ENCODE measurements around the gene VAMP1.
"Not testable (repeated sequence)": the region's sequence is repeated elsewhere in the genome, so short reads cannot be mapped to it uniquely, and the experiment has no call there.

Gene VAMP1

DNA sequence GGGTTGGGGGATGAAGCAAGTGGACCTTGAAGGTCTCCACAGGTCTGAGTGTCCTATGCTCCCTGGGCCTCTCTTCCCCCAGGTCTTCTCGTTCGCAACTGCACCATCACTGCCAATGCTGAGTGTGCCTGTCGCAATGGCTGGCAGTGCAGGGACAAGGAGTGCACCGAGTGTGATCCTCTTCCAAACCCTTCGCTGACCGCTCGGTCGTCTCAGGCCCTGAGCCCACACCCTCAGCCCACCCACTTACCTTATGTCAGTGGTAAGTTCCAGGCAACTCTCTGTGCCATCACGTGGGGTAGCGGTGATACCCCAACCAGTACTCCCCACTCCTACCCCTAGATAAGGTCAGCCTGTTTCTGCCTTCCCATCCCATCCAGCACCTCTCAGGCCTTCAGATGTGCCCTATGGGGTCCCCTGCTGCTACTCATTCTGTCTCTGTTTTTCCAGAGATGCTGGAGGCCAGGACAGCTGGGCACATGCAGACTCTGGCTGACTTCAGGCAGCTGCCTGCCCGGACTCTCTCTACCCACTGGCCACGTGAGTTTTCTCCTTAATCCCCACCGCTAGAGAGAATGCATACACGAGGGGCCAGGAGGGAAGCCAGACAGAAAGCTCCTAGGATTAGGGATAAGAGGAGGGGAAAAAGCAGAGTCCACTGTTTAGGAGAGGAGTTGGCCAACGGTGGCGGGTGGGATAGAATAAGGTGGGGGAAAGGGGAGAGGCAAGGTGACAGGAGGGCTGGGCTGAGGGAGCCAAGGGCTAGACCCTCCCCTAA lies 20.2 kb downstream of the VAMP1 start:
- DNase-seq: no peak

- DNase-seq: no peak
These were observed 25.5 kb downstream of the VAMP1 start, which contains the start of gene CD27 for GRCh38 chr12:6444704-6445688. TSS of gene CD27 (plus strand) at chr12:6444955. CDS start at chr12:6445096, 141 bp downstream.

GRCh38 chr12:6444031-6444430 lies 26.4 kb downstream of the VAMP1 start:
- DNase-seq: no peak

DNA sequence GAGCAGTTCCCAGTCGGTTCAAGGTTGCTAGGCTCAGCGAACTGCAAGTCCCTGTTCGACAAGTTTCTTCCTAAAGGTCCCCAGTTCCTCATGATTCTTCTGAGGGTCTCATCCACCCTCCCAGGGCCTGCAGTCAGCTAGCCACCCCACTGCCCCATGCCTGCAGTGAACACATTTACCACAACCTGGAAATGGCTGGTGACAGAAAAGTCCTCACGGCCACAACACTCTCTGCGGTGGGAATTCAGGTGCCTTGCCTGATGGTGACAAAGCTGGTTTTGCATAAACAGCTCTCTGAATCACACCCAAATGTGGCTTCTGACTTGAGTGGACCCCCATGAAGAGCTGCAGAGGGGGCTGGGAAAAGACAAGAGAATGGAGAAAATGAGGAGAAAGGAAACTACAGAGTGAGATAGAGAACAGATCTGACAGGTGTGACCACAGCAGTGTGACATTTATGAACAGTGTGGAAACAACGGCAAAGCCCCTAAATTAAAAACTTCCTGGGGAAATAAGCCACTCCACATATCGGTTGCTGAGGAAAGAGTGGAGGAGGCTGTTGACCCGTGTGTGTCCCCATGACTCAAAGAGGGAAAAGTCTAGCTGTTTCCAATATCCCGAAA lies 27.0 kb downstream of the VAMP1 start:
- DNase-seq: peak; percentile 70

DNA sequence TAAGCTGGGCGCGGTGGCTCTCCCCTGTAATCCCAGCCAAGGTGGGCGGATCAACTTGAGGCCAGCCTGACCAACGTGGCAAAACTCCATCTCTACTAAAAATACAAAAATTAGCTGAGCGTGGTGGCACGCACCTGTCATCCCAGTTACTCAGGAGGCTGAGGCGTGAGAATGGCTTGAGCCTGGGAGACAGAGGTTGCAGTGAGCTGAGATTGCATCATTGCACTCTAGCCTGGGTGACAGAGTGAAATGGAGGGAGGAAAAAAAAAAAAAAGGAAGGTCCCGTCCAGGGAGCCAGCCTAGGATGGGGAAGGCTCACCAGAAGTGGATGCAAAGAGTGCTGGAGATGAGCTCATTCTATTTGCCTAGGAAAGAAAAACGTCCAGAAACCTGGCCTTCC lies 27.6 kb downstream of the VAMP1 start:
- DNase-seq: no peak

DNA sequence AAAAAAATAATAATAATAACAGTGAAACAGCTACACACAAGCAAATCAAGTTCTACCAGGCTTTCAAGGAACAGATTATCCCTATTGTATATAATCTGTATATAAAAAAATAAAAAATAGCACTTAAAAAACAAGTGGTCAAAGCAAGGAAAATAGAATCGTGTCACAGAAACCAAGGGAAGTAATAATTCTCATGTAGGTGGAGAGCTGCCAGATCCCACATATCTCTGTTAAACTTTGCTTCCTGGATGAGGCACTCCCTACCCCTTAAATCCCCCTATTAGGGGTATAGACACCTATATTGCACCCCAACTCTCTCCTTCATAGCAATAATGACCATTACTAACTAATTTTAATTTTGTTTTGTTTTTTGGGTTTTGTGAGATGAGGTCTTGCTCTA lies 30.1 kb downstream of the VAMP1 start:
- DNase-seq: no peak

DNA sequence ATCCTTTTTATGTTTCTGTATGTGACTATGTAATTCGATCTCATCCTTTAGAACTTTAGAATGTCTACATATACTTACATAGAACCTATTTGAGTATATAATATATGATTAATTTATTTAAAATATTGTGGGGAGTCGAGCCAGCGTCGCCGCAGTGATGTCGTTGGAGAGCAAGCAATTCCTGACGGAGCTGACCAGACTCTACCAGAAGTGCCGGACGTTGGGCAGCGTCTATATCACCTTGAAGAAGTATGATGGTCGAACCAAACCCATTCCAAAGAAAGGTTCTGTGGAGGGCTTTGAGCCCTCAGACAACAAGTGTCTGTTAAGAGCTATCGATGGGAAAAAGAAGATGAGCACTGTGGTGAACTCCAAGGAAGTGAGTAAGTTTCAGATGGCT lies 32.1 kb downstream of the VAMP1 start:
- no peak for DNase-seq

DNA sequence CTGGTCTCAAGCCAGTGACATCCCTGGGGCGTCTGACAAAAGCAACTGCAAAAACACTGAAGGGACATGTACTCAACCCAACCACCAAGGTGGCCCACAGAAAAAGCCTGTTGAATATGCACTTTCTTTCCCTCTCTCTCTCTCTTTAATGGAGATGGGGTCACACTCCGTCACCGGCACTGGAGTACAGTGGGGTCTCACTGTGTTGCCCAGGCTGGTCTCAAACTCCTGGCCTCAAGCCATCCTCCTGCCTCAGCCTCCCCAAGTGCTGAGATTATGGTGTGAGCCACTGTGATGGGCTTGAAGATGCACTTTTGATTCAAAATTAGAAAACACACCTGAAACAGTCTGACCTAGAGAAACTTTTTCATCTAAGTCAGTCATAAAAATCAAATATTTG lies 32.9 kb downstream of the VAMP1 start:
- DNase-seq: no peak

DNA sequence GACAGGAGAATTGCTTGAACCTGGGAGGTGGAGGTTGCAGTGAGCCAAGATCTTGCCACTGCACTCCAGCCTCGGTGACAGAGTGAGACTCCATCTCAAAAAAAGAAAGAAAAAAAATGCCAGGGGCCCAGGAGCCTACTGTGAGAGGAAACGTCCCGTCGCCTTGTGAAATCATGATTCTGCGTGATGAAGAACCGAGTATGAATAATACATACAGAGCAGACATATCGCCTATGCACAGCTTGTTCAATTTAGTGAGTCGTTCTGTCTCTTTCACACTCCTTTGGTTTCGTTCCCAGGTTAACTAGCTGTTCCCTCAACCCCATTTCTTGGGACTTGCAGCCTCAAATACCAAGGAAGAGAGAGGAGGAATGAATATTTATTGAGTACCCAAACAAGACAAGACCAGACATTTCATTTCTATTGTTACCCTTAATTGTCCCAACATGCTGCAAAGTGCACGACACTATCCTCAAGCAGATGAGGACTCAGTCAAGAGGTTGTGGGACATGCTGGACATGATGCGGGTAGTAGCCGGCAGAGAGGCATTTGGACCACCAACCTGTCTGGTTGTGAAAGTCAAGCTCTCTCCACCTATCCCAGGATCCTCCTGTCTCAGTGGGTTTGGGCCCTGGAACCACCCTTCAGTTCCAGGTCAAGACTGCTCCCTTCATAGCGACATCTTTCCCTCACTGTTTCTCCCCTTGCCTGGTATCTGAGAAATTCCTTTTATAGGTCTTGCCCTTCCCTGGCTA lies 34.3 kb downstream of the VAMP1 start:
- DNase-seq: no peak

- peak; percentile 36 for DNase-seq
These were observed 36.0 kb downstream of the VAMP1 start for GRCh38 chr12:6434205-6435140.

DNA sequence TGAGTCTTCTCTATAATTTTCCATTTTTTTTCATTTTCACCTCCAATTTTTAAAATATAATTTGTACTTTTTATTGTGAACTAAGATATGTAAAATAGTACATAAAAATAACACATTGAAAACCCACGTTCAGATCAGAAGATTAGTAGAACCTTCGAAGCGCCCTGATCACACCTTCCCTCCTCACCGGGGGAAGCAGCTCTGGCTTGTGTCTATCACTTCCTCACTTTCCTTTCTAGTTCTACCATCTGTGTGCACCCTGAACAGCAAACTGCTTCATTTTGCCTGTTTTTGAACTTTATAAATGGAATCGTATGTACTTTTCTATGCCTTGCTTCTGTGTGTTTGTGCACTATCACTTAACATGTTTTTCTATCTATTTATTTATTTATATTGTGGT lies 37.5 kb downstream of the VAMP1 start:
- DNase-seq: no peak

DNA sequence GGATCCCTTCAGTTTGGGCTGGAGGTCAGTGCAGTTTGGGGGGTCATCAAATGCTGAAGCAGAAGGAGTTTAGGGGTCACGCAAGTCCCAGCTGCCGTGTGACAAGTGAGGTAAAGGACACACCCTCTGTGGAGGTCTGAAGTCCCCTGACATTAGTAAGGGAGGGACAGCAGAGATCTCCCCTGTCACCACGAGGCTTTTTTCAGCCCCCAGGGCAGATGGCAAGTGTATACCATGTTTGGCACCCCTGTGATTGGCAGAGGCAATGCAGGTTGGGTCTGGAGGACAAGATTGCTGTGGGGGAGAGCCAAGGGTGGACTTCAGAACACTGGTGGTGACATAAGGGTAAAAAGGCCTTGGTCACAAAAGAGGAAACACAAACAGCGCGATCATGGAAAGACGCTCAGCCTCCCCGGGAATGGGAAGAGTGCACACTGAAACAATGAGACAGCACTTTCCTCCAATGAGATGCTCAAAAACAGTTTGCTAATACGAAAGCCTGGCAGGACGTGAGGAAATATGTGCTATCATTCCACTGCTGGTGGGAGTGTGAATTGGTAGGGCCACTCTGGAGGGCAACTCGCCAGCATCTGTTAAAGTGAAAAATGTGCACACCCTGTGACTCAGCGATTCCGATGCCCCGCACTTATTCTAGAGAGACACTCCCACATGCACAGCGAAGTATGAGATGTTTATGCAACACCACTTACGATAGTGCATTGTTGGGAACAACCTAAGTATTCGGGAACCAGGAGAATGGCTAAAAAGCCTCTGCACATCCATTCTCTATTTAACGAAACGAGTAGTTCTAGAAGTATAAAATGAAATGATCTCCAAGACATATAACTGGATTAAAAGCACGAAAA lies 40.1 kb downstream of the VAMP1 start:
- DNase-seq: peak; percentile 66

- DNase-seq: no peak
These were observed 42.2 kb downstream of the VAMP1 start for GRCh38 chr12:6428326-6428725.

DNA sequence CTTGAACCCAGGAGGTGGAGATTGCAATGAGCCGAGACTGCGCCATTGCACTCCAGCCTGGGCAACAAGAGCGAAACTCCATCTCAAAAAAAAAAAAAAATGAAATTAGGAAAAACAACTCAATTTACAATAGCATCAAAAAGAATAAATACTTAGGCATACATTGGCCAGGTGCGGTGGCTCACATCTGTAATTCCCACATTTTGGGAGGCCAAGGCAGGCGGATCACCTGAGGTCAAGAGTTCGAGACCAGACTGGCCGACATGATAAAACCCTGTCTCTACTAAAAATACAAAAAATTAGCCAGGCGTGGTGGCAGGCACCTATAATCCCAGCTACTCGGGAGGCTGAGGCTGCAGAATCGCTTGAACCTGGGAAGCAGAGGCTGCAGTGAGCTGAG lies 42.7 kb downstream of the VAMP1 start:
- not testable (repeated sequence) for DNase-seq

GRCh38 chr12:6426882-6427671 lies 43.4 kb downstream of the VAMP1 start:
- DNase-seq: peak; percentile 95

DNA sequence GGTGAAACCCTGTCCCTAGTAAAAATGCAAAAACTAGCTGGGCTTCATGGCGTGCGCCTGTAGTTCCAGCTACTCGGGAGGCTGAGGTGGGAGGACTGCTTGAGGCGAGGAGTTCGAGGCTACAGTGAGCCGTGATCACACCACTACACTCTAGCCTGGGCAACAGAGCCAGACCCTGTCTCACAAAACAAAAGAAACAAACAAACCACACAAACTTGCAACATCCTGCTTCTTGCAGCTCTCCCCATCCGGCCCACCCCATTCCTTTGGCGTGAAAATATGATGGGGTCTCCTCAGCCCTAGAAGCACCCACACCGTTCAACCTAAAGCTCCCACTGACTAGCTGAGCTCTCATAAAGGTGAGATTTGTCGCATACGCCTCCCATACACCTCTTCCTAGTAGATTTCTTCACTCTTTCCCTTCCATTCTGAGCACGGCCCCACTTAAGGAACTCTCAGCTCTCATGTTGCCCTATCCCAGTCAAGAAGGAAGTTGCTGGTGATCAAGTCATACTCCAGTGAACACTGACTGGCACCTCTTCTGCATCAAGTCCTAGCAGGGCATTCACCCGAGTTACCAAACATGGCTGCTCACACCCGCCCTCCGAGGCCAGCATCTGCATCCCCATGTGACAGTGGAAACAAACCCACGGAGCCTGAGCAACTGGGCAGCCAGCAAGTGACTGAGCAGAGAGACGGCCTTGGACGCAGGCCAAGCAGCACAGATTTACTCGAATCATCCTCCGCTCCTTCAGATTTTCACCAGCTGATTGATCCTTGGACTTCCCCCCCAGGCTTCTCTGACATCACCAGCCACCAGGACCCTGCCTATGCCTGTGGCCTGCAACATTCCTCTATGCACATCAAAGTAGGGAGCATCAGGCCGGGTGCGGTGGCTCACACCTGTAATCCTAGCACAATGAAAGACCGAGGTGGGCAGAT lies 44.6 kb downstream of the VAMP1 start:
- no peak for DNase-seq

- DNase-seq: no peak
These were observed 45.6 kb downstream of the VAMP1 start for GRCh38 chr12:6424866-6425265.

DNA sequence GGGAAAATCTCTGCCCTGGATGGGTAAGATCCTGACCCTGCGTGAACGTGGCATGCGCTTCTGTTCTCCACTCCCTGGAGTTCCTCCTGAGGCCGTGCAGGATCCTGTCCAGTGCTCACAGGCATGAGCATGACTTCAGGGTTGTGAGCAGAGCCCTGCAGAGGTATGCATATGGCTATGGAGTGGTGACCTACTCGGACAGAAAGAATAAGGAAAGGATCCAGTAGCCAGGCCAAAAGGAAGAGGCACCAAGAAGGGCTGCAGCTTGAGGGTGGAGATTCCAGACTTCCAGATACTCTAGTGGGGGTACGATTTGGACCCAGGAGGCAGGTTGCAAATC lies 46.5 kb downstream of the VAMP1 start:
- DNase-seq: no peak
